ENCODE results near the gene MYT1.

Gene MYT1

GRCh38 chr20:64146301-64146935 lies 17.8 kb upstream of the MYT1 start:
- H3K4me1 Mint-ChIP-seq (ENCODE audit: low read depth) = no peaks in the 10 kb centered on the region
- no peak overlapping the region for H3K4me3 Mint-ChIP-seq
- no peak overlapping the region for H3K27ac Mint-ChIP-seq
- peaks cover 6% of the 10 kb centered on the region for H3K27me3 Mint-ChIP-seq
- H3K36me3 Mint-ChIP-seq = peaks cover 2% of the 10 kb centered on the region
- peaks cover 5% of the 10 kb centered on the region for H3K9me3 Mint-ChIP-seq (ENCODE audit: low read depth)

GRCh38 chr20:64146936-64147477 lies 17.2 kb upstream of the MYT1 start:
- Mint-ChIP-seq H3K4me3 (no peak overlapping the region), H3K36me3 (peaks cover 2% of the 10 kb centered on the region), H3K27me3 (peaks cover 6% of the 10 kb centered on the region)

GRCh38 chr20:64148581-64148980 lies 15.7 kb upstream of the MYT1 start:
- Mint-ChIP-seq H3K36me3 (peaks cover 2% of the 10 kb centered on the region), H3K4me1 (ENCODE audit: low read depth) (no peaks in the 10 kb centered on the region), H3K9me3 (ENCODE audit: low read depth) (peaks cover 5% of the 10 kb centered on the region), H3K27me3 (peaks cover 4% of the 10 kb centered on the region), H3K4me3 (no peak overlapping the region), H3K27ac (no peak overlapping the region)

More at GRCh38 chr20:64146936-64147477, 17.2 kb upstream of the MYT1 start:
- Mint-ChIP-seq H3K4me1 (ENCODE audit: low read depth) (no peaks in the 10 kb centered on the region), H3K27ac (no peak overlapping the region), H3K9me3 (ENCODE audit: low read depth) (peaks cover 5% of the 10 kb centered on the region)

GRCh38 chr20:64149141-64149540 lies 15.1 kb upstream of the MYT1 start:
- Mint-ChIP-seq H3K4me1 (ENCODE audit: low read depth) (no peaks in the 10 kb centered on the region), H3K4me3 (no peak overlapping the region), H3K27me3 (peaks cover 4% of the 10 kb centered on the region), H3K9me3 (ENCODE audit: low read depth) (peaks cover 5% of the 10 kb centered on the region), H3K36me3 (peaks cover 2% of the 10 kb centered on the region), H3K27ac (no peak overlapping the region)

- Mint-ChIP-seq H3K27me3 (peaks cover 2% of the 10 kb centered on the region), H3K4me1 (ENCODE audit: low read depth) (no peaks in the 10 kb centered on the region)
Observed at GRCh38 chr20:64149809-64150560, 14.3 kb upstream of the MYT1 start.

GRCh38 chr20:64150756-64151632 lies 13.3 kb upstream of the MYT1 start:
- no peak overlapping the region for H3K4me3 Mint-ChIP-seq
- no peaks in the 10 kb centered on the region for H3K27me3 Mint-ChIP-seq
- H3K4me1 Mint-ChIP-seq (ENCODE audit: low read depth) = no peaks in the 10 kb centered on the region
- no peak overlapping the region for H3K27ac Mint-ChIP-seq
- no peaks in the 10 kb centered on the region for H3K9me3 Mint-ChIP-seq (ENCODE audit: low read depth)
- no peaks in the 10 kb centered on the region for H3K36me3 Mint-ChIP-seq

More at GRCh38 chr20:64149809-64150560, 14.3 kb upstream of the MYT1 start:
- Mint-ChIP-seq H3K9me3 (ENCODE audit: low read depth) (peaks cover 2% of the 10 kb centered on the region), H3K27ac (no peak overlapping the region), H3K36me3 (no peaks in the 10 kb centered on the region), H3K4me3 (no peak overlapping the region)

GRCh38 chr20:64151633-64152530 lies 12.4 kb upstream of the MYT1 start:
- no peaks in the 10 kb centered on the region for H3K9me3 Mint-ChIP-seq (ENCODE audit: low read depth)
- H3K4me3 Mint-ChIP-seq = no peak overlapping the region
- no peaks in the 10 kb centered on the region for H3K36me3 Mint-ChIP-seq
- H3K27ac Mint-ChIP-seq = no peak overlapping the region
- H3K4me1 Mint-ChIP-seq (ENCODE audit: low read depth) = no peaks in the 10 kb centered on the region
- H3K27me3 Mint-ChIP-seq = no peaks in the 10 kb centered on the region

- no peak overlapping the region for H3K4me3 Mint-ChIP-seq
- no peaks in the 10 kb centered on the region for H3K27me3 Mint-ChIP-seq
- no peaks in the 10 kb centered on the region for H3K9me3 Mint-ChIP-seq (ENCODE audit: low read depth)
- H3K4me1 Mint-ChIP-seq (ENCODE audit: low read depth) = no peaks in the 10 kb centered on the region
- H3K36me3 Mint-ChIP-seq = no peaks in the 10 kb centered on the region
- H3K27ac Mint-ChIP-seq = no peak overlapping the region
Observed at GRCh38 chr20:64152906-64153305, 11.3 kb upstream of the MYT1 start.

- Mint-ChIP-seq H3K36me3 (no peaks in the 10 kb centered on the region), H3K27me3 (no peaks in the 10 kb centered on the region), H3K4me1 (ENCODE audit: low read depth) (no peaks in the 10 kb centered on the region), H3K27ac (no peak overlapping the region), H3K4me3 (no peak overlapping the region), H3K9me3 (ENCODE audit: low read depth) (no peaks in the 10 kb centered on the region)
Observed at GRCh38 chr20:64153410-64153809, 10.8 kb upstream of the MYT1 start.

- Mint-ChIP-seq H3K36me3 (no peaks in the 10 kb centered on the region), H3K9me3 (ENCODE audit: low read depth) (no peaks in the 10 kb centered on the region), H3K4me1 (ENCODE audit: low read depth) (no peaks in the 10 kb centered on the region), H3K27ac (no peak overlapping the region), H3K27me3 (no peaks in the 10 kb centered on the region), H3K4me3 (no peak overlapping the region)
Observed at GRCh38 chr20:64153861-64154589, 10.2 kb upstream of the MYT1 start.

- no peak overlapping the region for H3K27ac Mint-ChIP-seq
- no peak overlapping the region for H3K4me3 Mint-ChIP-seq
- no peaks in the 10 kb centered on the region for H3K4me1 Mint-ChIP-seq (ENCODE audit: low read depth)
- H3K27me3 Mint-ChIP-seq = no peaks in the 10 kb centered on the region
- no peaks in the 10 kb centered on the region for H3K36me3 Mint-ChIP-seq
- H3K9me3 Mint-ChIP-seq (ENCODE audit: low read depth) = no peaks in the 10 kb centered on the region
Observed at GRCh38 chr20:64154590-64155257, 9.5 kb upstream of the MYT1 start.

- H3K27ac Mint-ChIP-seq = no peak overlapping the region
- H3K4me1 Mint-ChIP-seq (ENCODE audit: low read depth) = no peaks in the 10 kb centered on the region
- H3K36me3 Mint-ChIP-seq = no peaks in the 10 kb centered on the region
- H3K9me3 Mint-ChIP-seq (ENCODE audit: low read depth) = no peaks in the 10 kb centered on the region
- H3K4me3 Mint-ChIP-seq = no peak overlapping the region
- H3K27me3 Mint-ChIP-seq = peaks cover 2% of the 10 kb centered on the region
Observed at GRCh38 chr20:64155258-64156135, 8.8 kb upstream of the MYT1 start.

All from activated naive CD8-positive, alpha-beta T cell (primary cell).